Esophagus (tissue), 2 donors: ENCODE data around the gene AP3M1. TPM values are rescaled to one million over a fixed set of nuclear protein-coding genes. Genes with fewer than 3 reads are reported as not detected.

ENCODE experiments used
- H3K27ac ChIP-seq, 2 donors: one replicate each; pipeline ENCODE4 v1.5.1; 2013; ENCODE audit warnings: low read depth in 2 of 2, mild to moderate bottlenecking in 2 of 2, inconsistent platforms in 1 of 2, low read length in 1 of 2, moderate library complexity in 1 of 2
- H3K27me3 ChIP-seq, 2 donors: one replicate each; pipeline ENCODE4 v1.6.1; 2013; ENCODE audit warnings: low read length in 2 of 2, control low read depth in 1 of 2, mild to moderate bottlenecking in 1 of 2; ENCODE audit not compliant: insufficient read depth in 2 of 2, control insufficient read depth in 1 of 2
- H3K36me3 ChIP-seq, 2 donors: one replicate each; pipeline ENCODE4 v1.6.1; 2013; ENCODE audit warnings: low read length in 1 of 2; ENCODE audit not compliant: control insufficient read depth in 2 of 2, insufficient read depth in 2 of 2
- H3K4me1 ChIP-seq, 2 donors: one replicate each; pipeline ENCODE4 v1.6.1; 2013; ENCODE audit warnings: low read length in 1 of 2; ENCODE audit not compliant: control insufficient read depth in 2 of 2, insufficient read depth in 2 of 2
- H3K4me3 ChIP-seq, 2 donors: one replicate each; pipeline ENCODE4 v1.5.1; 2013; ENCODE audit warnings: low read length in 2 of 2, mild to moderate bottlenecking in 2 of 2, low read depth in 1 of 2, moderate library complexity in 1 of 2
- H3K9me3 ChIP-seq, 2 donors: one replicate each; pipeline ENCODE4 v1.6.1; 2013; ENCODE audit warnings: mild to moderate bottlenecking in 2 of 2, low read depth in 1 of 2, low read length in 1 of 2, moderate library complexity in 1 of 2; ENCODE audit not compliant: control insufficient read depth in 2 of 2, insufficient read depth in 1 of 2
- WGBS, 2 donors: extraction: QIAGEN DNeasy Blood & Tissue Kit; methylation state at CpG; one replicate each; pipeline ENCODE4 v1.1.7; 2013; 5-methylcytosine and 5-hydroxymethylcytosine counted together
- polyA plus RNA-seq, 2 donors: library from polyadenylated mRNA; stranded (reverse); fragments of 200-250 nt; gene quantifications; one replicate each; pipeline ENCODE4 v1.2.3, GENCODE V29; 2013
- donor health status: healthy with polysubstance abuse.
- donor health status: Bipolar disorder and iron deficiency.

AP3M1 gene
- polyA plus RNA-seq, 2 donors = 7.1 to 13.4 TPM

DNA sequence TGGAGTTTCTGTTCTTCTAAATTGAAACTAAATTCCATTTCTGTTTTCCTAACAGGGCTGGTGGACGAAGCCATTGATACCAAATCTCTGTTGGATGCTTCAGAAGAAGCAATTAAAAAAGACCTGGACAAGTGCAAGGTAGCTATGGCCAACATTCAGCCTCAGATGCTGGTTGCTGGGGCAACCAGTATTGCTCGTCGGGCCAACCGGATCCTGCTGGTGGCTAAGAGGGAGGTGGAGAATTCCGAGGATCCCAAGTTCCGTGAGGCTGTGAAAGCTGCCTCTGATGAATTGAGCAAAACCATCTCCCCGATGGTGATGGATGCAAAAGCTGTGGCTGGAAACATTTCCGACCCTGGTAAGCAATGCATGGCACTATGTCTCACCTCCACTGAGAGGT, 45.6 kb downstream of the AP3M1 start:
- Histone ChIP-seq H3K27ac (no peak overlapping the region), H3K4me1 (peaks cover 0 to 5% of the 10 kb centered on the region in 2 donors), H3K4me3 (no peak overlapping the region), H3K9me3 (no peaks in the 10 kb centered on the region), H3K27me3 (no peaks in the 10 kb centered on the region), H3K36me3 (peaks cover 19 to 30% of the 10 kb centered on the region in 2 donors)
- 89 to 92% methylated on average over 8 of the region's 8 CpGs for WGBS, 2 donors

DNA sequence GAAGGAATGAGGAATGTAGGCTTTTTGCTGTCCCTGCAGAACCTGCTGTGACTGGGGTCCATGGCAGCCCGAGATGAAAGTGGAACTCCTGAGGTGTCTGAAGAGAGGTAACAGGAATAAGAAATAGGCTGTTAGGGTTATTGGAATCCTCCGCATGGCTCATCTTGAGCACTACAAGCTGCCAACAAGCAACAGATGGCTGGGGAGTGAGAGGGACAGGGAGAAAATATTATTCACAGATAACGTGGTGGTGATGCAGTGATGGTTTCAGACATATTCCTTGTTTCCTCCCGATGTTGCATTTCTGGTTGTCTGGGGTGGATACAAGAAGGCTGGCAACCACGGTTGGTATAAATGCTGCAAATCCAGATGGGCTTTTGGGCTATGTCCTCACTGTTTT, 46.1 kb downstream of the AP3M1 start:
- 91 to 92% methylated on average over 5 of the region's 5 CpGs for WGBS, 2 donors
- H3K36me3 ChIP-seq = peaks cover 18 to 30% of the 10 kb centered on the region in 2 donors
- peaks cover 0 to 5% of the 10 kb centered on the region in 2 donors for H3K4me1 ChIP-seq
- H3K27me3 ChIP-seq = no peaks in the 10 kb centered on the region
- H3K9me3 ChIP-seq = no peaks in the 10 kb centered on the region
- no peak overlapping the region for H3K4me3 ChIP-seq
- no peak overlapping the region for H3K27ac ChIP-seq

DNA sequence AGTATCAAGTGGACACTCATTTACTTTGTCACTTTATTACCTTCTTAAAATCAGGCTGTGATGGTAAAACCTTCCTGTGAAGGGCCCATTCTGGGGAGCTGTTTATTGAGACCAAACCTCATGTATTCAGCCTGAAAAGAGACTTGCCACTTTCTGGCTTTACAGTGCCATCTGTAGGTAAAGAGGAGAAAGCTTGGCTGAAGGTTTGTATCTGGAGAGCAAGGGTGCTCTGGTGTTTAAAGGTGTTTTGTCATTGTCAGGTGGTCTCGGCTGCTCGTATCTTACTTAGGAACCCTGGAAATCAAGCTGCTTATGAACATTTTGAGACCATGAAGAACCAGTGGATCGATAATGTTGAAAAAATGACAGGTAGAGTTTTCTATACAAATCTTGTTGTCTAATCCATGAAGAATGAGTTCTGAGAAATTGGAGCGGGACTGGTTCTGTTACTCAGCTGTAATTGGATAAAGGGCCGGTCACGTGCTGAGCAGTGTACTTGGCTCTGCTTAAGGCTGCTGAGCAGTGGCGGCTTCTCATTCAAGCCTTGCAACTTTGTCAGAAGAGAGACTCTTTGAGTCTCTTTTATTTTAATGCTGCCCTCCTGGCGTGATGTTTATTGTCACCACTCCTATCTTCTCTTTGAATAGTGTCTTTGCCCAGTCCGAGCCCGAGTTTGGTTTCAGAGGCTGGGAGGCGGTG, 46.9 kb downstream of the AP3M1 start:
- H3K36me3 ChIP-seq = peaks cover 16 to 25% of the 10 kb centered on the region in 2 donors
- H3K27ac ChIP-seq = no peak overlapping the region
- no peak overlapping the region for H3K4me3 ChIP-seq
- 79 to 85% methylated on average over 11 of the region's 11 CpGs for WGBS, 2 donors
- no peaks in the 10 kb centered on the region for H3K27me3 ChIP-seq
- H3K4me1 ChIP-seq = peaks cover 0 to 5% of the 10 kb centered on the region in 2 donors
- no peaks in the 10 kb centered on the region for H3K9me3 ChIP-seq

DNA sequence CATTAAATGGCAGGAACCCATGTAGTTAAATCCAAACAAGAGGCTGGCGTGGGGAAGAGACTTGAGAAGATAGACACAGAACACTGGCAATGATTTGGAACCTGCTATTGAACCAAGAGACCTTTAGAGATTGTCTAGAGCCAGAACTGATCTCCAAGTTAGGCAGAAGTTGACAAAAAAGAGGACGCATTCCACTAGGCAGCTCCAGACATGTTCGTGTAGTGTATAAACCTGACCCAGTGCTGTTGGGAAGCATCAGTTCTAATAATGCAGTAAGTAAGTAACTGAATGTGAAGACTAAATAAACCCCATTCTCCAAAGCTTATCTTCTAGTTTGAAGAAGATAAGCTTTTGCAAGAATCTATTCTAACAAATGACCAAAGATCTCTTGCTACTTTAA, 50.8 kb downstream of the AP3M1 start:
- H3K9me3 ChIP-seq = no peaks in the 10 kb centered on the region
- H3K4me3 ChIP-seq = no peak overlapping the region
- 56 to 68% methylated on average over 3 of the region's 3 CpGs for WGBS, 2 donors
- H3K4me1 ChIP-seq = no peaks in the 10 kb centered on the region
- H3K27me3 ChIP-seq = no peaks in the 10 kb centered on the region
- no peak overlapping the region for H3K27ac ChIP-seq
- peaks cover 19 to 26% of the 10 kb centered on the region in 2 donors for H3K36me3 ChIP-seq

DNA sequence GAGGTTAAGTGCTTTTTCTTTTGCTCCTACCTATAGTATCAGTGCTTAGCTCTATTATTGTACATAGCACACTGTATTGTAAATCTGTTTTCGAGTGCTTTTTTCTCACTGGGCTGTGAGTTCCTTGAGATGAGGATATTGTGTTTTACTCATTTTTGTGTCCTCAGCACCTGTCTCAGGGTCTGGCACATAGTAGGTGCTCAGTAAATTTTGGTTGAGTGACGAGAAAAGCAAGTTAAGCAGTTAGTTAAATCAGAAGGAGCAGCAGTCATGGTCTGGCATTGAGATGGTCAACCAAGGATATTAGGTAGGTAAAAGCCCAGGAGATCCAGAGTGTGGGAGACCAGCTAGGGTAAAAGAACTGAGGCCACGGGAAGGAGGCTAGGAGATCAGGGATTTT, 51.2 kb downstream of the AP3M1 start:
- Histone ChIP-seq H3K4me1 (no peaks in the 10 kb centered on the region), H3K4me3 (no peak overlapping the region), H3K36me3 (peaks cover 20 to 23% of the 10 kb centered on the region in 2 donors), H3K9me3 (no peaks in the 10 kb centered on the region), H3K27ac (no peak overlapping the region), H3K27me3 (no peaks in the 10 kb centered on the region)
- 80 to 86% methylated on average over 3 of the region's 3 CpGs for WGBS, 2 donors

DNA sequence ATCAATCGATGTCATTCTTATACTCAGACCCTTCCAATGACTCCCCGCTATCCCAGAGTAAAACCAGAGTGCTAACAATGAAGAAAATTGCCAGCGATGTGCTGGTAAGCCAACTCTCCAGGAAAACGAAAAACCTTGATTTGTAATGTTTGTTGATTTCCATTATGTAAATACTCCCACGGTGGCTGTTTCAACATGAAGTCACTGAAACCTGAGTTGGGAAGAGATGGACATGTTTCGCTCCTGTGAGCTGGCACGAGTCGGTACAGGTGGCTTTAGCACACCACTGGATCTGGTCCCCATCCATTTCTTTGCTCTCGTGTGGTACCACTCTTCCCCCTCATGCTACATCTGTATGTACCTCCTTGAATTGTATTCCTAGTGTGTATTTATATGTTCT, 52.9 kb downstream of the AP3M1 start:
- H3K4me1 ChIP-seq = no peaks in the 10 kb centered on the region
- WGBS, 2 donors = 78 to 83% methylated on average over 9 of the region's 9 CpGs
- H3K4me3 ChIP-seq = no peak overlapping the region
- H3K27ac ChIP-seq = no peak overlapping the region
- H3K36me3 ChIP-seq = peaks cover 17 to 25% of the 10 kb centered on the region in 2 donors
- no peaks in the 10 kb centered on the region for H3K27me3 ChIP-seq
- no peaks in the 10 kb centered on the region for H3K9me3 ChIP-seq

DNA sequence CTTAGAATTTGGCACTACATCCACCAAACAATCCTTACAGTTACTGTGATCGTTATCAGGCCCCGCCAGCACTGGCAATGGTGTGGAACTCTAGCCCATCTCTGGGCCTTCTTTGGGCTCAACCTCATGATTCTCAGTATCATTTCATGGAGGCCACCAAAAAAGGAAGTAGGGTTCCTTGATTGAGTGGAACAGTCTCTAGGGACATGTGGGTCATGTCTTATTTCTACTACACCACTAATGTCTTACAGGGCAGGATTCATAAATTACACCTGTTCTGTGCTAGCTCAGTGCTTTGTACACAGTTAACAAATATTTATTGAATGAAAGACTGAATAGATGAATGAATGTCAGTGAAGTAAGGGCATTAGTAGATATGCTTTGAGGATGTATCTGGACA, 53.9 kb downstream of the AP3M1 start:
- no peaks in the 10 kb centered on the region for H3K9me3 ChIP-seq
- 94% methylated on average over 2 of the region's 2 CpGs for WGBS, 2 donors
- H3K27ac ChIP-seq = no peak overlapping the region
- no peaks in the 10 kb centered on the region for H3K27me3 ChIP-seq
- no peak overlapping the region for H3K4me3 ChIP-seq
- peaks cover 17 to 25% of the 10 kb centered on the region in 2 donors for H3K36me3 ChIP-seq
- H3K4me1 ChIP-seq = no peaks in the 10 kb centered on the region

DNA sequence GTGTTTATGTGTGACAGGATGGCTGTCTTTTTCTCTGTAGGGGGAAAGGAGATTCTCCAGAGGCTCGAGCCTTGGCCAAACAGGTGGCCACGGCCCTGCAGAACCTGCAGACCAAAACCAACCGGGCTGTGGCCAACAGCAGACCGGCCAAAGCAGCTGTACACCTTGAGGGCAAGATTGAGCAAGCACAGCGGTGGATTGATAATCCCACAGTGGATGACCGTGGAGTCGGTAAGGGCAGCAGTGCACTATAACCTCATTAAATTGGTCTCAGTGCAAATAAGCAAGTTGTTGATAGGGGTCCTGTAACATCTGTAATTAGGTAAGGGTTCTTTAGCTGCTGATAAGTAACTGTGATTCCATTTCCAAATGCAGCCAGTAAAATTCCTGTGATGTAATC, 56.4 kb downstream of the AP3M1 start:
- Histone ChIP-seq H3K4me3 (no peak overlapping the region), H3K27me3 (no peaks in the 10 kb centered on the region), H3K27ac (no peak overlapping the region), H3K9me3 (no peaks in the 10 kb centered on the region), H3K36me3 (peaks cover 17 to 18% of the 10 kb centered on the region in 2 donors), H3K4me1 (no peaks in the 10 kb centered on the region)
- 87 to 91% methylated on average over 7 of the region's 7 CpGs for WGBS, 2 donors

DNA sequence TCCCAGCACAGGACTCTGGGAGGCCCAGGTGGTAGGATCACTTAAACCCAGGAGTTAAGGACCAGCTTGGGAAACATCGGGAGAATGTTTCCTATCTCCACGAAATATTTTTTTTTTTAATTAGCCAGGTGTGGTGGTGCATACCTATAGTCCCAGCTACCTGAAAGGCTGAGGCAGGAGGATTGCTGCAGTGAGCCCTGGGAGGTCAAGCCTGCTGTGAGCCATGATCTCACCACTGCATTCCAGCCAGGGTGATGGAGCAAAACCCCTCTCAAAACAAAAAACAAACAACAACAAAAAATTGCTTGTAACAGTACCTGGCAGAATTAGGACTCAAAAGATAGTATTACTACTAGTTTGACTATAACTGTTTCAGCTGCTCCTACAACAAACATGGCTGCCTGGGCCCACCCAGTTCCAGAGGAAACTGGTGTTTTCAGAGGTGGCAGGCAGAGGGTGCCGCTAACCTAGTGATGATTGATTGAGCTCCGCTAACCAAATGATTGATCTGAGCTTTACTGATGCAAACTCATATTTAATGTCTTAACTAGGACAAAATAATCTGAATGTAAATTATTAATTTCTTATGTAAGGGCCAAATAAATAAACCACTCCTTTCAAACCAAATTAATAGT, 57.0 kb downstream of the AP3M1 start:
- peaks cover 12 to 18% of the 10 kb centered on the region in 2 donors for H3K36me3 ChIP-seq
- WGBS, 2 donors = 93 to 94% methylated on average over 4 of the region's 4 CpGs
- H3K27me3 ChIP-seq = no peaks in the 10 kb centered on the region
- H3K27ac ChIP-seq = no peak overlapping the region
- no peak overlapping the region for H3K4me3 ChIP-seq
- no peaks in the 10 kb centered on the region for H3K9me3 ChIP-seq
- H3K4me1 ChIP-seq = no peaks in the 10 kb centered on the region

DNA sequence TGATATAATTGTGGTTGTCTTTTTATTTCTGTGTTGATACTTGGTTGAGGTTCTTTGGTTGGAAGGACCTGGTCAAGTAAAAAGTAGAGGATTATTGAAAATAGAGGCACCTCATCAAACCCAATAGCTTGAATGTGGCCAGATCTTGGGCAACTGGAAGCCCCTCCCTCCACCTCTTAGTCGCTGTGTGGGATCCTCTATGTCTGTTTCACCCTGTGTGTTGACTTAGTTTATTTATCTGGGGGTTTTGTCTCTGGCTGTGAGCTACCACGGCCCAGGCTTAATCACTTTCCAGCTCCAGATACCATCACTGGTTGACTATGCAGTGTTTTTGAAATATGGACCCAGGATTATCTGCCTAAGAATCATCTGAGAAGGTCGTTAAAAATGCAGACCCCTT, 58.3 kb downstream of the AP3M1 start:
- Histone ChIP-seq H3K27ac (no peak overlapping the region), H3K36me3 (peaks cover 6 to 18% of the 10 kb centered on the region in 2 donors), H3K27me3 (no peaks in the 10 kb centered on the region), H3K9me3 (no peaks in the 10 kb centered on the region), H3K4me1 (no peaks in the 10 kb centered on the region), H3K4me3 (no peak overlapping the region)
- WGBS, 2 donors = 80 to 86% methylated on average over 3 of the region's 3 CpGs
